T-helper 1 cell (primary cell): ENCODE data around the gene HUWE1.
"Not testable (repeated sequence)": the region's sequence is repeated elsewhere in the genome, so short reads cannot be mapped to it uniquely, and the experiment has no call there.

Source experiments
- DNase-seq, 5 donors: peaks; one replicate each; pipeline ENCODE4 v3.0.0-alpha.2; 2012 to 2020

HUWE1 gene

GRCh38 chrX:53511322-53511721 is 175.2 kb downstream of the HUWE1 start:
- DNase-seq: no peak

GRCh38 chrX:53504035-53504434 is 182.5 kb downstream of the HUWE1 start:
- DNase-seq: not testable (repeated sequence)

- DNase-seq: no peak
Observed at GRCh38 chrX:53494436-53494835, 192.1 kb downstream of the HUWE1 start.

- no peak for DNase-seq
Observed at GRCh38 chrX:53486285-53486684, 200.2 kb downstream of the HUWE1 start.

GRCh38 chrX:53483838-53484405 is 202.6 kb downstream of the HUWE1 start:
- no peak for DNase-seq

- no peak for DNase-seq
Observed at GRCh38 chrX:53483416-53483815, 203.1 kb downstream of the HUWE1 start.
